Sigmoid colon (tissue), 4 donors: ENCODE data around the gene SEMA6B.

ENCODE experiments used
- EP300 ChIP-seq, 4 donors: sonication (generic); formaldehyde crosslinking; IDR thresholded peaks; one replicate each; pipeline ENCODE4 v1.6.1; 2017; ENCODE audit warnings: antibody characterized with exemption in 4 of 4
- POLR2A ChIP-seq, 2 donors: fragments of 450-650 bp; IDR thresholded peaks; one replicate each; pipeline ENCODE4 v1.6.1; 2016; ENCODE audit warnings: antibody characterized with exemption in 2 of 2, mild to moderate bottlenecking in 2 of 2, moderate library complexity in 2 of 2
- POLR2AphosphoS5 ChIP-seq, 4 donors: sonication (generic); formaldehyde crosslinking; IDR thresholded peaks; one replicate each; pipeline ENCODE4 v1.6.1; 2017; ENCODE audit warnings: antibody characterized with exemption in 4 of 4
- TF ChIP-seq, protein P1 (sequence below), 4 experiments: fragments of 450-650 bp in 3 of 4; fragments of 200-600 bp in 1 of 4; IDR thresholded peaks; one replicate each; pipeline ENCODE4 v1.5.1; 2016 to 2019; ENCODE audit warnings: antibody characterized with exemption in 4 of 4, mild to moderate bottlenecking in 3 of 4, moderate library complexity in 2 of 4

DNA sequence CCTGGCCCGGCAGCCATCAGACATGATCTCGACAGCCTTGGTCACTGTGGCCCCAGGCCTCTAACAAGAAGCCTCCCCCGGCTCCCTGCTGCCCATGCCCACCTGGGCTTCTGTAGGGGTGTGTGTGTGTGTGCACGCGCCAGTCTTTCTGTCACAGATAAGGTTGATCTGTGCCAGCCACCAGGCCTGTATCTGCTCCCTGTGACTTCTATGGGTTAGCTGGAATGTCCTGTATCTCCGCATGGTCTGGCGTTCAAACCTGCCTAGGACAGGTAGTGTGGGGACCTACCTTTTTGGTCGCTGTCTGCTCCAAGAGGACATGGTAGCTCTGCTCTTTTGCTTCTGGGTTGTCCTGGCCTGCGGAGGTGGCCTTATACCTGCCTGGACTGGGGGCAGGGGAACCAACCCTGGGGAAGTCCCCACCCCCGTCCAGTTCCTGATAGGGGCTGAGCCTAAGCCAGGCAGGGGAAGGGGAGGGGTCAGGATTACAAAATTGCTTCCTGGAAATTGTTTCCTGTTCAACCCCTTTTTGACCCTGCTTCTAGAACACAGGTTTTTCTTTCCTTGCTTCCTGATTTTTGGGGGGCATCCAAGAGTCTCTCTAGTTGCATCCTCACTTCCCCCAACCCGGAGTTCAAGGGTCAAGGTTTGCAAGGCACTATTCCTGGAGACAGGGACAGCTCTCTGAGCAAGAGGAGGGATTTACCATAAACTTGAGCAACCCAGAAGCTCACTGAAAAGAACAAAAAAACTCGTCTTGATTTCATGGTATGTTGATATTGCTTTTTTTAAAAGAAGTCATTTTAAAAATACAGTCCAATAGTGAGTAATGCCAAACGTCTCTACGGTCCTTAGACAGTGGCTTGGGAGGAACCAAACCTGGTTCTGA, 19.5 kb downstream of the SEMA6B start, which contains the start of gene LRG1:
- TF ChIP-seq, protein P1, sequence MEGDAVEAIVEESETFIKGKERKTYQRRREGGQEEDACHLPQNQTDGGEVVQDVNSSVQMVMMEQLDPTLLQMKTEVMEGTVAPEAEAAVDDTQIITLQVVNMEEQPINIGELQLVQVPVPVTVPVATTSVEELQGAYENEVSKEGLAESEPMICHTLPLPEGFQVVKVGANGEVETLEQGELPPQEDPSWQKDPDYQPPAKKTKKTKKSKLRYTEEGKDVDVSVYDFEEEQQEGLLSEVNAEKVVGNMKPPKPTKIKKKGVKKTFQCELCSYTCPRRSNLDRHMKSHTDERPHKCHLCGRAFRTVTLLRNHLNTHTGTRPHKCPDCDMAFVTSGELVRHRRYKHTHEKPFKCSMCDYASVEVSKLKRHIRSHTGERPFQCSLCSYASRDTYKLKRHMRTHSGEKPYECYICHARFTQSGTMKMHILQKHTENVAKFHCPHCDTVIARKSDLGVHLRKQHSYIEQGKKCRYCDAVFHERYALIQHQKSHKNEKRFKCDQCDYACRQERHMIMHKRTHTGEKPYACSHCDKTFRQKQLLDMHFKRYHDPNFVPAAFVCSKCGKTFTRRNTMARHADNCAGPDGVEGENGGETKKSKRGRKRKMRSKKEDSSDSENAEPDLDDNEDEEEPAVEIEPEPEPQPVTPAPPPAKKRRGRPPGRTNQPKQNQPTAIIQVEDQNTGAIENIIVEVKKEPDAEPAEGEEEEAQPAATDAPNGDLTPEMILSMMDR (IDR thresholded peaks at IDR 0.05) = no peak
- TF ChIP-seq POLR2AphosphoS5 (IDR thresholded peaks at IDR 0.05) (peak in 2 of 4 donors; percentile 7 to 45), POLR2A (IDR thresholded peaks at IDR 0.05) (peak in 1 of 2 donors; percentile 40), EP300 (IDR thresholded peaks at IDR 0.05) (peak in 1 of 4 donors; percentile 45)
